NCI-H187 (cell line): ENCODE measurements around the gene GRID2.
"Not testable (repeated sequence)": the region's sequence is repeated elsewhere in the genome, so short reads cannot be mapped to it uniquely, and the experiment has no call there.

ENCODE experiments used
- DNase-seq, 2 experiments: peaks; one replicate each; lab custom pipeline; 2025; lab: John Stamatoyannopoulos, UW

Gene GRID2

DNA sequence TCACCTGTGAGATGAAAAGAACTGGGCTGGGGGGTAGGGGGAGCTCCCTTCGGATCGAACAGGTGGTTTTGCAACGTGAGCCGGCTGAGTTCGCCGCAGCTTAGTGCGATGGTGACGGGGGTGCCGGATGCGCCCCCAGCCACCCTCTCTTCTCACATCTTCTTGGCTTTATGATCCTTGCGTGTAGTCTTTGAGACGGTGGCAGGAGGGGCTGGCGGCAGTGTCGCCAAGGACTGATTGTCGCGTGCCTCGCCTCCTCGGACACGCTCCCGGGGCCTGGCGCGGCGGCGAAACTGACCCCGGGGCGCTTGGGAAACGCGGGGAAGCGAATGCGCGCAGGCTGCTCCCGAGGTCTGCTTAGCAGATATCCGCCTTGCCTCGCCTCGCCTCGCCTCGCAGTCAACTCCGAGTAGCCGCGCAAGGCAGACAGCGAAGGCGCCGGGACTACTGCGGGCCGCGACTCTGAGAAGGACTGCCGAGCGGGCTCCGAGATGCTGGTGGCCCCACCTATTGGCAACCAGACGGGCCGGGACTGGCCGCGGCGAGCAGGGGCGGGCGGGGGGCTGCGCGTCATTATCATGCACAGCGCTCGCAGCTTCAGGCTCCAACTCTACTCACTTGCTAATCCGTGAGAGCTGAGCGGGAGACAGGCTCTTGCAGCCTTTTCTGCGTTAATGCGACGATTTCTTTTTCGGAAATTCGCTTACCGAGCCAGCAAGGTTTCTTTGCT lies 1.5 kb downstream of the GRID2 start:
- DNase-seq = peak; percentile 9 to 14

GRCh38 chr4:92305878-92306520 lies 2.2 kb downstream of the GRID2 start:
- DNase-seq = no peak

DNA sequence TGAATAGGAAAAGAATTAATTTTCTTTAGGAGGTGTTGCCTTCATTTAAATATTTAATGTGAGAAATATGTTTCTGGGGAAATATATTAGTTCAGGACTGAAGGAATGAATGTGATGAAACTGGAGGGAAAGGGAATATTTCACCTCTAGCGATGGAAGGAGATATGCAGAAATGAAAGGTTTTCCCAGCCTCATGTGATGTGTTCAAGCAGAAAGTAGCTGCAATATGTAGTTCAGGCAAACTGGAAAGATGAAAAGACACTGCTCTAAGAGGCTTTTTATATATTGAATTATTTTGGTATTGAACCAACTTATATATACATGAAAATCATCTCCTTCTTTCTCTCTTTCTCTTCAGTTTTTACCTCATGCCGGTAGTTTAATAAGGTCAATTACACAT lies 3.4 kb downstream of the GRID2 start:
- DNase-seq = no peak

DNA sequence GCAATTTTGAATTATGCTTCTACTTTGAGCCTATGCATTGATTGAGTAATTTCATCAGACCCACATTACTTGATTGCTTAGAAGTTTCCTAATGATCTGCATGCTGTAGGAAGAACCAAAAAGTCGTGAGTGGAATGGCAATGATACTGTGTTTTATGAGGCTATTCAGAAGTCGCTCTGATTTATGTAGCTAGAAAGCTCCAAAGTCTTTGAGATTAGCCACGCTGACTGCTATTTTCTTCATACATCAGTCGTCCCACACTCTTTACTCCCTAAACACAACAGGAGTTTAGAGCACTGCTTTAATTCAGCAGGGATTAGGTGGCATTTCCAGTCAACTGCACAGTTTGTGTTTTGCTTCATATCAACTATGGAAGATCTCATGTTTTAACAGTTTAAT lies 4.1 kb downstream of the GRID2 start:
- no peak for DNase-seq

GRCh38 chr4:92317047-92317446 lies 13.3 kb downstream of the GRID2 start:
- no peak for DNase-seq

DNA sequence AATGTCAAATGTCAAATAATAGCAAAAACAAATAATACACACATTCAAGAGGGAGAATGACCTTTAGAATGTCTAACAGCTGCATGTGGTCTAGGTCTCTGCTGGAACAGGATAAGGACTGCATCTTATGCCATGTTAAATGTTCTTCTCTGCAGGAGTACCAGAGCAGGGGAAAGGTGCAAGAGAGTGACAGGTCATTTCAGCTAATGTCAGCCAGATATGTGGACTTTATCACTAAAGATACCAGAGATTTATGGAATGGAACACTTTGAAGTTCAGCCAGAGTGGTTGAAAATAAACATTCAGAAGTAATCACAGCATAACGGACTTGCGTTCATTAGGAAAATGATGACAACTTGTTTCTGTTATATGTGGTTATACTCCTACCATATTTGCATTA lies 24.3 kb downstream of the GRID2 start:
- DNase-seq = no peak

GRCh38 chr4:92333016-92333415 lies 29.2 kb downstream of the GRID2 start:
- DNase-seq = no peak

GRCh38 chr4:92334716-92335350 lies 31.1 kb downstream of the GRID2 start:
- DNase-seq = no peak

GRCh38 chr4:92339676-92340075 lies 35.9 kb downstream of the GRID2 start:
- no peak for DNase-seq

- no peak for DNase-seq
Measured at GRCh38 chr4:92344216-92344615, 40.5 kb downstream of the GRID2 start.

GRCh38 chr4:92346289-92346688 lies 42.5 kb downstream of the GRID2 start:
- no peak for DNase-seq

DNA sequence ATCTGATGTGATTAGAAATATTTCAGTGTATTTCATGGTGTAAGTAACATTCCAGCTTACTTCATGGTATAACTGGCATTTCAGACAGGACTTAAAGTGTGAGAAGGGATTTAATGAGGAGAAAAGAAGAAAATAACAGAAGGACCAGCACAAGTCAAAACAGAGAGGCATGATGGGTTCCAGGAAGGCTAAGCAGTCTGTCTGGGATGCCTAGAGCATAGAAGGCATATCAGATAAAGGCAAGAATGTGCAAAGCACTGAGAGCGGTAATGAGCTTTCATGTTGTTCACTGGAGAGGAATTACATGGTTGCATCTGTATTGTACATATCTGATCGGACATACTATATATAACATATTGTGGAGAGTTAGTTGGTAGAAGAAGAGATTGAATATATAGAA lies 54.2 kb downstream of the GRID2 start:
- no peak for DNase-seq

GRCh38 chr4:92359491-92359890 lies 55.7 kb downstream of the GRID2 start:
- DNase-seq = no peak

DNA sequence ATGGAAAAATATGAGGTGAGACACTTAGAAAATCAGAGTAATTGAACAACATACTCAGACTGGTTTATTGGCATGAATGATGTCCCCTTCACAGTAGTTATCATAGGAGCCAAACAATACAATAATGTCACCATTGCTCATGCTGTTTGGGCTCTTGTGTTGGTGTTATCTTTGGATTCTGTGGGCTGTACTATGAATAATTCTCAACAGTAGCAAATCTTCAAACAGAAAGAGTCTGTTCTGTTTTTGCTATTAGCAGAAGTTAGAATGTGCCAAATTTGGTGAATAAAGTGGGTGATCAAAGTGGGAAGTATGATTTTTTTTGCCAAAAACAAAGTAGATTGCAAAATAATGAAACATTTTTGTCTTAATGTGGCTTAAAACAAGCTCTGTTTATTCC lies 58.3 kb downstream of the GRID2 start:
- DNase-seq = no peak

DNA sequence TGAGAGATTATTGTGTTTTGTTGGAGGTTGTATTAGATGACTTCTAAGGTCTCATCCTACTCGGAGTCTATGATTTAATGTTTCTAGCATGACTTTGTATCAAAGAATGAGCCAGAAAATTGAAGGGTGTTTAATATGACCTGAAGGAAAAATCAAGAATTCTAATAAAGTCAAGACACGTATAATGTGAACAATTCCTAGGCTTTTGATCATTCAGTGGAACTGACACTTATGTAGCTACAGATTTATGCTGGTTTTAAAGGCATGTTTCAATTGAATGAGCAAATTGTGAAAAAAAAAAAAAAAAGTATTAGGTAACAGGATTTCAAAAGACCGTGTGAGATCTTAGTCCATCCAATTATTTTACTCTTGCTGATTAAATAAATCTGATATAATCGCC lies 64.9 kb downstream of the GRID2 start:
- no peak for DNase-seq

- DNase-seq = no peak
Measured at GRCh38 chr4:92381616-92382015, 77.8 kb downstream of the GRID2 start.

DNA sequence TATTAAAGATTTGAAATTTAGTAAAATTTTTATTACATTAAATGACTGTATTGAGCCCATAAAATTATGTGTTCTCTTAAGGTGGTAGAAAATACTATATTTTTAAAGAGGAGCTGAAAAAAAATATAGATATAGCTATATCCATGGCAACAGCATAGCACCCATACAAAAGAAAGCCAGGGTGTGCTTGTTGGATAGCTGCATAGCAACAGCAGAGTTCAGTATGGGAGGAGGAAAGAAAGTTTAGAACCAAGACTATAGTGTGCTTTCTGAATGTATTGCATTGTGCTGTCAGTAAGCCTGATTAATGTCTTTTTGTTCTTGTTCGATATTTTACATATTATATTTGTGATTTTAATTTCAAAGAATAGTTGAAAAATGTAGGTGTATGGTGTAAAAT lies 78.4 kb downstream of the GRID2 start:
- no peak for DNase-seq

- peak in 1 of 2 experiments; percentile 1 for DNase-seq
Measured at GRCh38 chr4:92387459-92388069, 83.8 kb downstream of the GRID2 start.

- no peak for DNase-seq
Measured at GRCh38 chr4:92399032-92399431, 95.3 kb downstream of the GRID2 start.

- DNase-seq = not testable (repeated sequence)
Measured at GRCh38 chr4:92403525-92403924, 99.8 kb downstream of the GRID2 start.

GRCh38 chr4:92406488-92406887 lies 102.7 kb downstream of the GRID2 start:
- no peak for DNase-seq

DNA sequence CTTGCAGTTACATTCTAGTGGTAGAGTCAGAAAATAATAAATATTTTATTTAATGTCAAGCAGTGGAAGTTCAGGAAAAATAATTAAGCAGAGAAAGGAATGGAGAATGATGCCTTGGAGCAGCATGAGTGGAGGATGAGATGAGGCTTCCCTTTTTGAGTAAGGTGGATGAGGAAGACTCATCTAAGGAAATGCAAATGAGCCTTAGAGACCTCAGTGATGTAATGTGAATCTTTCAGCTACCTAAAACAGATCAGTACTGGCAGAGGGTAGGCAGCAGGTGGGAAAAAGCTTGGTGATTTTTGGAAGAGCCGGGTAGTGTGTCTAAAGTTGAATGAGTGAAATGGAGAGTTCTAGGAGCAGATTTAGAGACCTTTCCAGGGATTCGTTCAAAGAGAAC lies 118.2 kb downstream of the GRID2 start:
- no peak for DNase-seq

DNA sequence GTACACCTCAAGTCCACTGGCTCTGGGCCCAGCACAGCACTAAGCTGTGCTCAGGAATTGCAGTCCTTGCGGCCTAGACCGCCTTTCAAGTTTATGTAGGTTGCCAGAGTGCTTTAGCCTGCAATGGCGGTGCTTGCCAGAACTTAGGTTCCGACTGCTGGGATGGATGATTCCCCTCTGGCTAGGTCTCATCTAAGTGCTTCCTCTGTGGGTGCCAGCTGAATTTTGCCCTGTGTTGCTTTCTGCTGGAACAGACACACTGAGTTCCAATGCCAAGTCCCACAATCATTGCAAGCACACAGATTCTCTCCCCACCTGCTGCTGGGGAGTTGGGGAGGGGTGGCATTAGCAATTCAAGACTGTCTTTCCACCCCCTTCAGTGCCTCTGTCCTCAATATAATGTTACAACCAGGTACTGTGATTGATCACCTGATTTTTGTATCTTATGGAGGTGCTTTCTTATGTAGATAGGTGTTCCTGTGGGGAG lies 129.5 kb downstream of the GRID2 start:
- DNase-seq = no peak
